Activated CD8-positive, alpha-beta T cell treated with anti-CD3 and anti-CD28 coated beads, Interleukin-2, amount 10 ng/mL, durations not matched to agents 7 days and 5 days (primary cell): ENCODE measurements around the gene SLC25A22. TPM values are rescaled to one million over a fixed set of nuclear protein-coding genes. Genes with fewer than 3 reads are reported as not detected.

ENCODE experiments used
- ATAC-seq: fragments of 150-1000 bp; cut with Tn5 transposase; one replicate; pipeline ENCODE4 v1.10.0; 2021; ENCODE audit warnings: moderate library complexity
- CTCF ChIA-PET: fragments of 350-600 bp; sonication (Branson Sonifier 250); formaldehyde crosslinking; loops from one replicate; lab custom pipeline; 2021; ENCODE audit warnings: antibody characterized with exemption; lab: Charles Lee
- POLR2A ChIA-PET: fragments of 350-600 bp; sonication (Branson Sonifier 250); formaldehyde crosslinking; loops from one replicate; lab custom pipeline; 2021; ENCODE audit warnings: antibody characterized with exemption; lab: Charles Lee
- DNase-seq: peaks from one replicate; pipeline ENCODE4 v3.0.0-alpha.2; 2020
- H3K27ac Mint-ChIP-seq: one replicate; pipeline ENCODE4 v1.8.0; 2021; ENCODE audit warnings: mild to moderate bottlenecking, mixed read lengths
- H3K27me3 Mint-ChIP-seq: one replicate; pipeline ENCODE4 v1.8.0; 2021; ENCODE audit warnings: low read depth, mixed read lengths
- H3K36me3 Mint-ChIP-seq: one replicate; pipeline ENCODE4 v1.8.0; 2021; ENCODE audit warnings: low read depth, mixed read lengths
- H3K4me1 Mint-ChIP-seq: one replicate; pipeline ENCODE4 v1.8.0; 2021; ENCODE audit warnings: low read depth, mixed read lengths
- H3K4me3 Mint-ChIP-seq: one replicate; pipeline ENCODE4 v1.8.0; 2021; ENCODE audit warnings: mild to moderate bottlenecking, mixed read lengths
- H3K9me3 Mint-ChIP-seq: one replicate; pipeline ENCODE4 v1.8.0; 2022; ENCODE audit warnings: mixed read lengths; ENCODE audit not compliant: insufficient read depth
- total RNA-seq, 2 experiments: library from RNA; stranded (reverse); gene quantifications; one replicate each; pipeline ENCODE4 v1.2.3, GENCODE V29; 2021

The SLC25A22 gene
- total RNA-seq, 2 experiments from 2014 or later, result 51.2 to 56.4 TPM

- DNase-seq (no peak), ATAC-seq (no peak)
- H3K4me1 Mint-ChIP-seq, result peaks cover 17% of the 10 kb centered on the region
- no peaks in the 10 kb centered on the region for H3K27me3 Mint-ChIP-seq
- CTCF ChIA-PET, result no interaction called here
- no peak overlapping the region for H3K27ac Mint-ChIP-seq
- no peaks in the 10 kb centered on the region for H3K9me3 Mint-ChIP-seq
- H3K4me3 Mint-ChIP-seq, result no peak overlapping the region
- POLR2A ChIA-PET, result no interaction called here
- peaks cover 7% of the 10 kb centered on the region for H3K36me3 Mint-ChIP-seq
Observed at GRCh38 chr11:771617-772204, 26.4 kb downstream of the SLC25A22 start.

- ChIA-PET CTCF (no interaction called here), POLR2A (interaction anchor here (0.6 to 1.0 kb wide), 2 partner anchors 23 to 78 kb away, joined by 3 read pairs; no protein-coding TSS in a partner anchor)
- peaks cover 13% of the 10 kb centered on the region for H3K4me1 Mint-ChIP-seq
- ATAC-seq (no peak), DNase-seq (no peak)
- H3K4me3 Mint-ChIP-seq, result no peak overlapping the region
- H3K9me3 Mint-ChIP-seq, result no peaks in the 10 kb centered on the region
- H3K27ac Mint-ChIP-seq, result no peak overlapping the region
- H3K27me3 Mint-ChIP-seq, result no peaks in the 10 kb centered on the region
- peaks cover 13% of the 10 kb centered on the region for H3K36me3 Mint-ChIP-seq
Observed at GRCh38 chr11:770642-771616, 27.2 kb downstream of the SLC25A22 start.

GRCh38 chr11:769887-770641 lies 28.0 kb downstream of the SLC25A22 start:
- POLR2A ChIA-PET, result interaction anchor here (1.0 kb wide), 1 partner anchor 22 kb away, joined by 3 read pairs; no protein-coding TSS in a partner anchor
- ATAC-seq, result no peak

GRCh38 chr11:767238-767637 lies 30.8 kb downstream of the SLC25A22 start:
- Mint-ChIP-seq H3K27me3 (no peaks in the 10 kb centered on the region), H3K9me3 (no peaks in the 10 kb centered on the region), H3K4me3 (no peak overlapping the region), H3K36me3 (peaks cover 41% of the 10 kb centered on the region), H3K4me1 (peaks cover 2% of the 10 kb centered on the region), H3K27ac (no peak overlapping the region)
- CTCF ChIA-PET, result no interaction called here
- DNase-seq (no peak), ATAC-seq (no peak)
- POLR2A ChIA-PET, result no interaction called here

More at GRCh38 chr11:769887-770641, 28.0 kb downstream of the SLC25A22 start:
- H3K36me3 Mint-ChIP-seq, result peaks cover 17% of the 10 kb centered on the region
- H3K27ac Mint-ChIP-seq, result no peak overlapping the region
- DNase-seq, result no peak
- H3K9me3 Mint-ChIP-seq, result no peaks in the 10 kb centered on the region
- H3K4me1 Mint-ChIP-seq, result peaks cover 6% of the 10 kb centered on the region
- CTCF ChIA-PET, result no interaction called here
- H3K4me3 Mint-ChIP-seq, result no peak overlapping the region
- H3K27me3 Mint-ChIP-seq, result no peaks in the 10 kb centered on the region

GRCh38 chr11:766936-767210 lies 31.2 kb downstream of the SLC25A22 start:
- H3K27ac Mint-ChIP-seq, result peak overlapping the region; percentile 1
- ATAC-seq (no peak), DNase-seq (no peak)
- peaks cover 41% of the 10 kb centered on the region for H3K36me3 Mint-ChIP-seq
- POLR2A ChIA-PET, result no interaction called here
- H3K9me3 Mint-ChIP-seq, result no peaks in the 10 kb centered on the region
- H3K27me3 Mint-ChIP-seq, result no peaks in the 10 kb centered on the region
- CTCF ChIA-PET, result no interaction called here
- H3K4me1 Mint-ChIP-seq, result peaks cover 2% of the 10 kb centered on the region
- no peak overlapping the region for H3K4me3 Mint-ChIP-seq

- Mint-ChIP-seq H3K27me3 (no peaks in the 10 kb centered on the region), H3K4me1 (peaks cover 2% of the 10 kb centered on the region), H3K4me3 (no peak overlapping the region), H3K36me3 (peaks cover 46% of the 10 kb centered on the region), H3K27ac (peak overlapping the region; percentile 1), H3K9me3 (no peaks in the 10 kb centered on the region)
- no peak for ATAC-seq
- POLR2A ChIA-PET, result no interaction called here
- CTCF ChIA-PET, result interaction anchor here (0.8 to 1.1 kb wide), 2 partner anchors 10 to 18 kb away, joined by 3 read pairs; no protein-coding TSS in a partner anchor
- DNase-seq, result no peak
Observed at GRCh38 chr11:766106-766935, 31.8 kb downstream of the SLC25A22 start.

GRCh38 chr11:765802-766091 lies 32.3 kb downstream of the SLC25A22 start:
- Mint-ChIP-seq H3K36me3 (peaks cover 45% of the 10 kb centered on the region), H3K27me3 (no peaks in the 10 kb centered on the region), H3K4me1 (peaks cover 2% of the 10 kb centered on the region), H3K27ac (no peak overlapping the region), H3K4me3 (no peak overlapping the region), H3K9me3 (no peaks in the 10 kb centered on the region)
- ChIA-PET POLR2A (no interaction called here), CTCF (interaction anchor here (0.8 to 1.1 kb wide), 2 partner anchors 11 to 17 kb away, joined by 3 read pairs; no protein-coding TSS in a partner anchor)
- DNase-seq (no peak), ATAC-seq (no peak)

GRCh38 chr11:765025-765801 lies 32.9 kb downstream of the SLC25A22 start:
- Mint-ChIP-seq H3K27me3 (no peaks in the 10 kb centered on the region), H3K36me3 (peaks cover 43% of the 10 kb centered on the region), H3K27ac (peak overlapping the region; percentile 30), H3K4me1 (peaks cover 2% of the 10 kb centered on the region), H3K4me3 (no peak overlapping the region), H3K9me3 (no peaks in the 10 kb centered on the region)
- DNase-seq (peak; percentile 77), ATAC-seq (peak; percentile 70)
- CTCF ChIA-PET, result interaction anchor here (0.8 to 1.1 kb wide), 3 partner anchors 11 to 39 kb away, joined by 3 to 4 read pairs (median 3); no protein-coding TSS in a partner anchor
- POLR2A ChIA-PET, result no interaction called here

- H3K27me3 Mint-ChIP-seq, result no peaks in the 10 kb centered on the region
- ChIA-PET POLR2A (no interaction called here), CTCF (interaction anchor here (1.0 kb wide), 1 partner anchor 38 kb away, joined by 4 read pairs; no protein-coding TSS in a partner anchor)
- H3K36me3 Mint-ChIP-seq, result peaks cover 48% of the 10 kb centered on the region
- ATAC-seq (no peak), DNase-seq (no peak)
- H3K4me3 Mint-ChIP-seq, result no peak overlapping the region
- no peaks in the 10 kb centered on the region for H3K9me3 Mint-ChIP-seq
- peaks cover 2% of the 10 kb centered on the region for H3K4me1 Mint-ChIP-seq
- H3K27ac Mint-ChIP-seq, result no peak overlapping the region
Observed at GRCh38 chr11:764322-765024, 33.6 kb downstream of the SLC25A22 start.

- Mint-ChIP-seq H3K27me3 (no peaks in the 10 kb centered on the region), H3K9me3 (no peaks in the 10 kb centered on the region), H3K4me1 (peaks cover 2% of the 10 kb centered on the region), H3K36me3 (peaks cover 48% of the 10 kb centered on the region), H3K4me3 (no peak overlapping the region), H3K27ac (no peak overlapping the region)
- no peak for DNase-seq
- no peak for ATAC-seq
- ChIA-PET CTCF (interaction anchor here (0.9 kb wide), 1 partner anchor 15 kb away, joined by 3 read pairs; no protein-coding TSS in a partner anchor), POLR2A (no interaction called here)
Observed at GRCh38 chr11:763549-764321, 34.3 kb downstream of the SLC25A22 start.
